ENCODE data around the gene KRT77. TPM values are rescaled to one million over a fixed set of nuclear protein-coding genes. Genes with fewer than 3 reads are reported as not detected.

Gene KRT77
- total RNA-seq, 1 experiment from 2014 or later, result not detected

- no peak for TF ChIP-seq FOXK1 (CRISPR knock-in tag; IDR thresholded peaks at IDR 0.05)
Observed at GRCh38 chr12:52645120-52645761, 58.1 kb downstream of the KRT77 start (continued).

GRCh38 chr12:52644078-52644415, 59.3 kb downstream of the KRT77 start:
- no peaks in the 10 kb centered on the region; the same call in 1 of the 2 replicates for H3K27me3 Mint-ChIP-seq (ENCODE audit: low read depth)
- CTCF ChIA-PET, result interaction anchor here (1.8 kb wide), 1 partner anchor 236 kb away, joined by 5 read pairs; no protein-coding TSS in a partner anchor
- DNase-seq (ENCODE audit: low spot score) (no peak), ATAC-seq (no peak)
- POLR2A ChIA-PET, result no interaction called here
- H3K4me3 Mint-ChIP-seq, result no peak overlapping the region
- H3K9me3 Mint-ChIP-seq, result no peaks in the 10 kb centered on the region
- no peaks in the 10 kb centered on the region for H3K36me3 Mint-ChIP-seq
- no peak overlapping the region for H3K27ac Mint-ChIP-seq
- no peaks in the 10 kb centered on the region for H3K4me1 Mint-ChIP-seq
- no peak for TF ChIP-seq E2F5 (CRISPR knock-in tag; IDR thresholded peaks at IDR 0.05)
- TF ChIP-seq IRF2 (CRISPR knock-in tag; IDR thresholded peaks at IDR 0.05; ENCODE audit: borderline replicate concordance, low read depth), result no peak
- no peak for TF ChIP-seq MYBL2 (CRISPR knock-in tag; IDR thresholded peaks at IDR 0.05)
- no peak for TF ChIP-seq ESRRA (CRISPR knock-in tag; IDR thresholded peaks at IDR 0.05; ENCODE audit: borderline replicate concordance)
- TF ChIP-seq JUN (CRISPR knock-in tag; IDR thresholded peaks at IDR 0.05), result no peak
- no peak for TF ChIP-seq ATF3 (CRISPR knock-in tag; conservative IDR thresholded peaks at IDR 0.05)
- TF ChIP-seq HMGA2 (CRISPR knock-in tag; IDR thresholded peaks at IDR 0.05), result no peak
- TF ChIP-seq ZNF317 (CRISPR knock-in tag; IDR thresholded peaks at IDR 0.05; ENCODE audit: borderline replicate concordance, low read depth), result no peak
- TF ChIP-seq ZNF416 (CRISPR knock-in tag; IDR thresholded peaks at IDR 0.05), result no peak
- TF ChIP-seq KAT7 (CRISPR knock-in tag; IDR thresholded peaks at IDR 0.05; ENCODE audit: borderline replicate concordance), result no peak

- no peaks in the 10 kb centered on the region for H3K9me3 Mint-ChIP-seq
- DNase-seq (ENCODE audit: low spot score) (no peak), ATAC-seq (no peak)
- H3K27ac Mint-ChIP-seq, result no peak overlapping the region
- POLR2A ChIA-PET, result no interaction called here
- H3K27me3 Mint-ChIP-seq (ENCODE audit: low read depth), result no peaks in the 10 kb centered on the region; the same call in 1 of the 2 replicates
- H3K4me3 Mint-ChIP-seq, result no peak overlapping the region
- H3K36me3 Mint-ChIP-seq, result no peaks in the 10 kb centered on the region
- no peaks in the 10 kb centered on the region for H3K4me1 Mint-ChIP-seq
- CTCF ChIA-PET, result interaction anchor here (1.8 to 2.1 kb wide), 2 partner anchors 222 to 236 kb away, joined by 5 to 8 read pairs; no protein-coding TSS in a partner anchor
- TF ChIP-seq ESRRA (CRISPR knock-in tag; IDR thresholded peaks at IDR 0.05; ENCODE audit: borderline replicate concordance) (no peak), ZNF281 (CRISPR knock-in tag; IDR thresholded peaks at IDR 0.05) (no peak), E2F1 (CRISPR knock-in tag; IDR thresholded peaks at IDR 0.05) (no peak), ZNF532 (CRISPR knock-in tag; IDR thresholded peaks at IDR 0.05; ENCODE audit: borderline replicate concordance) (no peak), TEAD4 (CRISPR knock-in tag; IDR thresholded peaks at IDR 0.05) (no peak), SP1 (CRISPR knock-in tag; conservative IDR thresholded peaks at IDR 0.05) (no peak), ETV6 (CRISPR knock-in tag; IDR thresholded peaks at IDR 0.05) (no peak), E2F4 (CRISPR knock-in tag; IDR thresholded peaks at IDR 0.05; ENCODE audit: borderline replicate concordance, low read depth) (no peak), NFE2L1 (CRISPR knock-in tag; IDR thresholded peaks at IDR 0.05) (no peak)
- TF ChIP-seq, protein P1, sequence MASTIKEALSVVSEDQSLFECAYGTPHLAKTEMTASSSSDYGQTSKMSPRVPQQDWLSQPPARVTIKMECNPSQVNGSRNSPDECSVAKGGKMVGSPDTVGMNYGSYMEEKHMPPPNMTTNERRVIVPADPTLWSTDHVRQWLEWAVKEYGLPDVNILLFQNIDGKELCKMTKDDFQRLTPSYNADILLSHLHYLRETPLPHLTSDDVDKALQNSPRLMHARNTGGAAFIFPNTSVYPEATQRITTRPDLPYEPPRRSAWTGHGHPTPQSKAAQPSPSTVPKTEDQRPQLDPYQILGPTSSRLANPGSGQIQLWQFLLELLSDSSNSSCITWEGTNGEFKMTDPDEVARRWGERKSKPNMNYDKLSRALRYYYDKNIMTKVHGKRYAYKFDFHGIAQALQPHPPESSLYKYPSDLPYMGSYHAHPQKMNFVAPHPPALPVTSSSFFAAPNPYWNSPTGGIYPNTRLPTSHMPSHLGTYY (CRISPR knock-in tag; IDR thresholded peaks at IDR 0.05), result no peak
Observed at GRCh38 chr12:52643233-52644077, 59.9 kb downstream of the KRT77 start.

Data from WTC11 (cell line).